Right kidney (tissue), 9 donors: ENCODE data around the gene FZD10.

Source experiments
- DNase-seq: peaks from one replicate; pipeline ENCODE4 v3.0.0-alpha.2; 2016
- long read RNA-seq, 8 donors: transcript quantifications; one replicate each; lab custom pipeline, GENCODE V29; 2026

The FZD10 gene
- long read RNA-seq, donor 1, transcript FZD10-202 (1 exons, 3,282 nt), result major isoform, 6 of 6 reads
- long read RNA-seq, donor 1, partial matches to known transcripts, result 0 of 6 reads
- long read RNA-seq, donor 1, other reads (novel, unspliced or antisense), result 0 of 6 reads
- long read RNA-seq, donor 2, partial matches to known transcripts, result 0 of 3 reads
- long read RNA-seq, donor 2, other reads (novel, unspliced or antisense), result 0 of 3 reads
- long read RNA-seq, donor 3, transcript FZD10-202 (1 exons, 3,282 nt), result major isoform, 8 of 8 reads
- long read RNA-seq, donor 3, partial matches to known transcripts, result 0 of 8 reads
- long read RNA-seq, donor 3, other reads (novel, unspliced or antisense), result 0 of 8 reads
- long read RNA-seq, donor 4, transcript FZD10-202 (1 exons, 3,282 nt), result major isoform, 9 of 9 reads
- long read RNA-seq, donor 4, partial matches to known transcripts, result 0 of 9 reads
- long read RNA-seq, donor 4, other reads (novel, unspliced or antisense), result 0 of 9 reads
- long read RNA-seq, donor 5, transcript FZD10-202 (1 exons, 3,282 nt), result major isoform, 7 of 7 reads
- long read RNA-seq, donor 5, partial matches to known transcripts, result 0 of 7 reads
- long read RNA-seq, donor 5, other reads (novel, unspliced or antisense), result 0 of 7 reads
- long read RNA-seq, donor 6, transcript FZD10-202 (1 exons, 3,282 nt), result major isoform, 5 of 5 reads
- long read RNA-seq, donor 6, partial matches to known transcripts, result 0 of 5 reads
- long read RNA-seq, donor 6, other reads (novel, unspliced or antisense), result 0 of 5 reads
- long read RNA-seq, donor 7, transcript FZD10-202 (1 exons, 3,282 nt), result major isoform, 11 of 11 reads
- long read RNA-seq, donor 7, partial matches to known transcripts, result 0 of 11 reads
- long read RNA-seq, donor 7, other reads (novel, unspliced or antisense), result 0 of 11 reads
- long read RNA-seq, donor 8, partial matches to known transcripts, result 0 of 4 reads
- long read RNA-seq, donor 8, other reads (novel, unspliced or antisense), result 0 of 4 reads

GRCh38 chr12:130162267-130162666, at the start of gene FZD10:
FZD10 (plus strand) TSS chr12:130162464; CDS start chr12:130162943, 479 bp downstream.
- DNase-seq, result no peak

- no peak for DNase-seq
Measured at GRCh38 chr12:130114952-130115351, 47.3 kb upstream of the FZD10 start.

GRCh38 chr12:130115646-130116045, 46.6 kb upstream of the FZD10 start:
- DNase-seq, result no peak

- no peak for DNase-seq
Measured at GRCh38 chr12:130116791-130117190, 45.5 kb upstream of the FZD10 start.

- no peak for DNase-seq
Measured at GRCh38 chr12:130117233-130117632, 45.0 kb upstream of the FZD10 start.

- DNase-seq, result no peak
Measured at GRCh38 chr12:130117701-130118100, 44.6 kb upstream of the FZD10 start.

- DNase-seq, result no peak
Measured at GRCh38 chr12:130118181-130118580, 44.1 kb upstream of the FZD10 start.

- no peak for DNase-seq
Measured at GRCh38 chr12:130119241-130119861, 42.9 kb upstream of the FZD10 start.

- no peak for DNase-seq
Measured at GRCh38 chr12:130120012-130120805, 42.1 kb upstream of the FZD10 start.

- DNase-seq, result no peak
Measured at GRCh38 chr12:130121226-130122000, 40.9 kb upstream of the FZD10 start.

- DNase-seq, result no peak
Measured at GRCh38 chr12:130122356-130122755, 39.9 kb upstream of the FZD10 start.

- no peak for DNase-seq
Measured at GRCh38 chr12:130124106-130124505, 38.2 kb upstream of the FZD10 start.

- DNase-seq, result no peak
Measured at GRCh38 chr12:130124605-130125244, 37.5 kb upstream of the FZD10 start.

- DNase-seq, result no peak
Measured at GRCh38 chr12:130126023-130126432, 36.2 kb upstream of the FZD10 start.

GRCh38 chr12:130127532-130127911, 34.7 kb upstream of the FZD10 start:
- DNase-seq, result no peak

- no peak for DNase-seq
Measured at GRCh38 chr12:130127912-130128789, 34.1 kb upstream of the FZD10 start.

- DNase-seq, result no peak
Measured at GRCh38 chr12:130128790-130129735, 33.2 kb upstream of the FZD10 start.

- no peak for DNase-seq
Measured at GRCh38 chr12:130130346-130130745, 31.9 kb upstream of the FZD10 start.
